Gastroesophageal sphincter (tissue), 4 donors: ENCODE results near the gene PTK7. TPM values are rescaled to one million over a fixed set of nuclear protein-coding genes. Genes with fewer than 3 reads are reported as not detected.

ENCODE experiments used
- ATAC-seq: fragments of 150-250 bp; one replicate; pipeline ENCODE4 v1.9.1; 2016; ENCODE audit warnings: mild to moderate bottlenecking, moderate library complexity
- H3K27ac ChIP-seq, 4 donors: fragments of 200-600 bp; sonication (generic) in 3 of 4; 1 replicate in 3 of 4; 2 replicates in 1 of 4; pipeline ENCODE4 v1.5.1; 2016 to 2019
- H3K27me3 ChIP-seq: fragments of 200-600 bp; sonication (generic); one replicate; pipeline ENCODE4 v1.5.1; 2019
- H3K36me3 ChIP-seq, 2 donors: fragments of 200-600 bp; sonication (generic); one replicate each; pipeline ENCODE4 v1.5.1; 2019; ENCODE audit warnings: control low read depth in 1 of 2
- H3K4me1 ChIP-seq, 3 donors: fragments of 200-600 bp; sonication (generic); 1 replicate in 2 of 3; 2 replicates in 1 of 3; pipeline ENCODE4 v1.5.1; 2016 to 2019; ENCODE audit warnings: control low read depth in 2 of 3
- H3K4me3 ChIP-seq, 2 donors: fragments of 200-600 bp; sonication (generic); one replicate each; pipeline ENCODE4 v1.5.1; 2019; ENCODE audit warnings: mild to moderate bottlenecking in 1 of 2, moderate library complexity in 1 of 2
- H3K9me3 ChIP-seq, 3 donors: fragments of 200-600 bp; sonication (generic); one replicate each; pipeline ENCODE4 v1.5.1; 2017 to 2019; ENCODE audit warnings: control low read depth in 2 of 3
- CTCF ChIP-seq, 4 experiments: fragments of 200-600 bp in 2 of 4; fragments of 450-650 bp in 2 of 4; sonication (generic) in 1 of 4; IDR thresholded peaks; one replicate each; pipeline ENCODE4 v1.5.1; 2017 to 2019; ENCODE audit warnings: antibody characterized with exemption in 4 of 4, mild to moderate bottlenecking in 2 of 4, moderate library complexity in 2 of 4
- EP300 ChIP-seq: sonication (generic); formaldehyde crosslinking; IDR thresholded peaks from one replicate; pipeline ENCODE4 v1.6.1; 2017; ENCODE audit warnings: antibody characterized with exemption, mild to moderate bottlenecking
- POLR2A ChIP-seq, 2 donors: fragments of 450-650 bp; IDR thresholded peaks; one replicate each; pipeline ENCODE4 v1.6.1; 2017; ENCODE audit warnings: antibody characterized with exemption in 2 of 2, mild to moderate bottlenecking in 2 of 2, moderate library complexity in 1 of 2
- POLR2AphosphoS5 ChIP-seq: sonication (generic); formaldehyde crosslinking; IDR thresholded peaks from one replicate; pipeline ENCODE4 v1.6.1; 2017; ENCODE audit warnings: antibody characterized with exemption
- WGBS, 2 donors: methylation state at CpG; one replicate each; pipeline ENCODE4 v1.1.5; 2018; ENCODE audit warnings: low coverage in 1 of 2; 5-methylcytosine and 5-hydroxymethylcytosine counted together
- total RNA-seq, 4 donors: library from RNA; depleted of rRNA; stranded (reverse); fragments of >200 nt; gene quantifications; one replicate each; pipeline ENCODE4 v1.1.0, GENCODE V29; 2016

Gene PTK7
- total RNA-seq, 4 donors from 2014 or later, result 2.0 to 11.6 (median 7.7) TPM

- H3K4me3 ChIP-seq, result no peak overlapping the region
- no peaks in the 10 kb centered on the region for H3K27me3 ChIP-seq
- H3K9me3 ChIP-seq, result no peaks in the 10 kb centered on the region
- no peak overlapping the region for H3K27ac ChIP-seq
- H3K36me3 ChIP-seq, result peaks cover 3 to 98% of the 10 kb centered on the region in 2 donors
- peaks cover 0 to 13% (median 0%) of the 10 kb centered on the region in 3 donors for H3K4me1 ChIP-seq
- TF ChIP-seq EP300, result no peak
- TF ChIP-seq CTCF (IDR thresholded peaks at IDR 0.05), result no peak
- no peak for TF ChIP-seq POLR2AphosphoS5
- TF ChIP-seq POLR2A (IDR thresholded peaks at IDR 0.05), result no peak
- no peak for ATAC-seq
- WGBS, 2 donors, result 85 to 100% methylated on average over 1 to 2 of the region's 2 CpGs
Observed at GRCh38 chr6:43033496-43034189, 42.5 kb upstream of the PTK7 start.

- 67% methylated on average over 1 of the region's 2 CpGs; no CpG with 5 or more reads in 1 of the 2 donors for WGBS, 2 donors
- Histone ChIP-seq H3K36me3 (peaks cover 2 to 98% of the 10 kb centered on the region in 2 donors), H3K27me3 (no peaks in the 10 kb centered on the region), H3K27ac (no peak overlapping the region), H3K9me3 (no peaks in the 10 kb centered on the region), H3K4me1 (peaks cover 0 to 13% (median 0%) of the 10 kb centered on the region in 3 donors), H3K4me3 (no peak overlapping the region)
- ATAC-seq, result no peak
- no peak for TF ChIP-seq POLR2A (IDR thresholded peaks at IDR 0.05)
- no peak for TF ChIP-seq EP300
- TF ChIP-seq CTCF (IDR thresholded peaks at IDR 0.05), result no peak
- TF ChIP-seq POLR2AphosphoS5, result no peak
Observed at GRCh38 chr6:43034190-43034525, 42.0 kb upstream of the PTK7 start.

GRCh38 chr6:43035495-43036194 is 40.5 kb upstream of the PTK7 start:
- Histone ChIP-seq H3K9me3 (no peaks in the 10 kb centered on the region), H3K4me3 (no peak overlapping the region), H3K36me3 (peaks cover 0 to 97% of the 10 kb centered on the region in 2 donors), H3K27ac (peak overlapping the region in 2 of 4 donors; percentile 2 to 40), H3K4me1 (peaks cover 0 to 13% (median 0%) of the 10 kb centered on the region in 3 donors), H3K27me3 (no peaks in the 10 kb centered on the region)
- TF ChIP-seq CTCF (IDR thresholded peaks at IDR 0.05), result no peak
- no peak for TF ChIP-seq POLR2AphosphoS5
- no peak for TF ChIP-seq EP300
- no peak for TF ChIP-seq POLR2A (IDR thresholded peaks at IDR 0.05)
- no peak for ATAC-seq
- 15 to 100% methylated on average over 1 to 2 of the region's 4 CpGs for WGBS, 2 donors

- Histone ChIP-seq H3K9me3 (no peaks in the 10 kb centered on the region), H3K36me3 (peaks cover 0 to 96% of the 10 kb centered on the region in 2 donors), H3K4me1 (peaks cover 0 to 13% (median 0%) of the 10 kb centered on the region in 3 donors), H3K27ac (no peak overlapping the region), H3K4me3 (no peak overlapping the region), H3K27me3 (no peaks in the 10 kb centered on the region)
- no peak for TF ChIP-seq POLR2AphosphoS5
- no peak for ATAC-seq
- 85 to 94% methylated on average over 3 to 4 of the region's 9 CpGs for WGBS, 2 donors
Observed at GRCh38 chr6:43036712-43037111, 39.4 kb upstream of the PTK7 start.

- no peaks in the 10 kb centered on the region for H3K9me3 ChIP-seq
- H3K4me3 ChIP-seq, result no peak overlapping the region
- TF ChIP-seq POLR2A (IDR thresholded peaks at IDR 0.05) (no peak), POLR2AphosphoS5 (no peak), CTCF (IDR thresholded peaks at IDR 0.05) (no peak), EP300 (no peak)
- H3K27ac ChIP-seq, result no peak overlapping the region
- no peak for ATAC-seq
- no peaks in the 10 kb centered on the region for H3K27me3 ChIP-seq
- WGBS, 2 donors, result 63 to 84% methylated on average over 3 to 4 of the region's 5 CpGs
- H3K36me3 ChIP-seq, result peaks cover 0 to 94% of the 10 kb centered on the region in 2 donors
- peaks cover 0 to 13% (median 0%) of the 10 kb centered on the region in 3 donors for H3K4me1 ChIP-seq
Observed at GRCh38 chr6:43037197-43037596, 38.9 kb upstream of the PTK7 start.
